Dendritic cell treated with granulocyte-macrophage colony-stimulating factor and Interleukin-4, amounts not matched to agents 40 ng/mL and 50 ng/mL, for 4 days (primary cell): Measurements from ENCODE around the gene TFPI2.

ENCODE experiments used
- H3K27ac Mint-ChIP-seq: one replicate; pipeline ENCODE4 v1.8.0; 2022; ENCODE audit warnings: mild to moderate bottlenecking, mixed read lengths
- H3K27me3 Mint-ChIP-seq: one replicate; pipeline ENCODE4 v1.8.0; 2022; ENCODE audit warnings: mild to moderate bottlenecking, mixed read lengths
- H3K36me3 Mint-ChIP-seq: one replicate; pipeline ENCODE4 v1.8.0; 2022; ENCODE audit warnings: low read depth, mixed read lengths
- H3K4me1 Mint-ChIP-seq: one replicate; pipeline ENCODE4 v1.8.0; 2022; ENCODE audit warnings: low read depth, mixed read lengths
- H3K4me3 Mint-ChIP-seq: one replicate; pipeline ENCODE4 v1.8.0; 2022; ENCODE audit warnings: mild to moderate bottlenecking, moderate library complexity, mixed read lengths
- H3K9me3 Mint-ChIP-seq: one replicate; pipeline ENCODE4 v1.8.0; 2022; ENCODE audit warnings: mixed read lengths
- intact Hi-C: fragments of 100-400 bp; cut with micrococcal nuclease; formaldehyde crosslinking; loops from one replicate; pipeline ENCODE4 v1.15.0; 2022

The TFPI2 gene

DNA sequence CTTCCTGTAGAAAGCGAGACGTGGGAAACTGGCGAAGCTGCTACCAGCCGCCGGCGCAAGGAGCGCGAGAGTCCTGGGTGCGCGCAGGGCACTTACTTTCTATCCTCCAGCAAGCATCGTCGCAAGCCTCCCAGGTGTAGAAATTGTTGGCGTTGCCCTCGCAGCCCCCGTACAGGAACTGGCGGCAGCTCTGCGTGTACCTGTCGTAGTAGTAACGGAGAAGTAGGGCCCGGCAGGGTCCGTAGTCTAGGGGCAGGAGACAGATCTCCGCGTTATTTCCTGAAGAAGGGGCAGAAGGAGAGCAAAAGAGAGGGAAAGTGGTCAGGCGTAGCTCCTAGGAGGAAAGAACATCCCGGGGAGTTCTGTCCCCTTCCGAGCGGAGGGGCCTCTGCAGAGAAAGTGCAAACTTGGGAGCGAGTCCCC lies 501 bp downstream of the TFPI2 start:
- no peak overlapping the region for H3K4me3 Mint-ChIP-seq
- intact Hi-C loops, result no loop called here
- peaks cover 43% of the 10 kb centered on the region for H3K27me3 Mint-ChIP-seq
- H3K27ac Mint-ChIP-seq, result no peak overlapping the region
- H3K9me3 Mint-ChIP-seq, result no peaks in the 10 kb centered on the region
- H3K4me1 Mint-ChIP-seq, result peaks cover 6% of the 10 kb centered on the region
- no peaks in the 10 kb centered on the region for H3K36me3 Mint-ChIP-seq

DNA sequence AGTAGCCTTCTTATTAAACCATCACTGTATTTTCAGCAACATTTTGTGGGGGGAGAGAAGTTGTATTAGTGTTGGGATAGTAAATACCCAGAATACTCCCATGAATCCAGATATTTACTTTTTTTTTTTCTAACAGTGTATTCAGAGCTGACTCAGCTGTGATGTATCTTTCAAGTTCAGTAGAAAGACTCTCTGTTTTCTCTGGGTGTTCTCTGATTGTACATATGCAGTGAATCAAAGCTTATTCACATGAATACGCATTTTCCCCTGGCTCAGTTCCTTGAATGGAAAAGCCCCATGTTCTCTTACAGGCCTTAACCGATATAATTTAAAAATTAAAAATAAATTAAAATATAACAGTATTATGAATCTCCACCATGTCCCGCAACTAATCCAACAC lies 1.3 kb downstream of the TFPI2 start:
- intact Hi-C loops, result no loop called here
- peaks cover 41% of the 10 kb centered on the region for H3K27me3 Mint-ChIP-seq
- H3K4me1 Mint-ChIP-seq, result peaks cover 6% of the 10 kb centered on the region
- H3K9me3 Mint-ChIP-seq, result no peaks in the 10 kb centered on the region
- H3K27ac Mint-ChIP-seq, result no peak overlapping the region
- no peaks in the 10 kb centered on the region for H3K36me3 Mint-ChIP-seq
- no peak overlapping the region for H3K4me3 Mint-ChIP-seq

DNA sequence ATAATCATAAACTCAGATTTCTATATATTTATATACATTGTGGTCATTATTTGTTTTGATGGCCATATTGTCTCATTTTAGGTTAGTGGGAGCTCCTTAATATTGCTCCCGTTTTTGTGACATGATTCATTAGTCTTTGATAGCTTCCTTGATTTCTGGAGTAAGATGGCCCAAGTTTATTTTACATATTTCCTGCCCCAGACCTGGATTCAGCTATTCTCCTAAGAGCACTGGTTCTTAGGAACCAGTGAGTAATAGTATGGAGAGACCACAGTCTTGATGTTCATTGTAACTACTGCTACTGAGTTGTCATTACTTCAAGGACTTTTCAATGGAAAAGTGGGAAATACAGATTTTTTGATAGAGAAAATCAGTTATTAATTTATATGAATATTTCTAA lies 6.0 kb downstream of the TFPI2 start:
- Mint-ChIP-seq H3K4me1 (no peaks in the 10 kb centered on the region), H3K4me3 (no peak overlapping the region), H3K27me3 (peaks cover 15% of the 10 kb centered on the region), H3K9me3 (no peaks in the 10 kb centered on the region), H3K36me3 (no peaks in the 10 kb centered on the region), H3K27ac (no peak overlapping the region)
- intact Hi-C loops, result no loop called here

DNA sequence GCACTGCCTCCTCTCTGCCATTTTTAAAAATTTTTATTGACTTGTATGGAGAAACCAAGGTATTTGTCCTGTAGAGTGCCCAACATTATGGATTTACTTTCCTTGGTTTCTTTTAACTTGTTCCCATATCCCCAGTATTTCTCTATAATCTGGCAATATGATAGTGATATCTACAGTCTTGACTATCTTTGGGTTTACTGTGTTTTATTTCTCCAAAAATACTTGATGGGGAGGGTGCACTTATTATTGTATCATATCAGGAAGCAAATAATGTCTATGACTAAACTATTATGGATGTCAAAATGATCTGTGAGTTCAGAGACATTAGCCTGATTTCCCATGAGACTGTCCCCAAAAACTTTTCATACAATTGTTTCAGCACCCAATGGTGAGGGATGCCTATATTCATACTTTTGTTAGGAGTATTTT lies 6.6 kb downstream of the TFPI2 start:
- Mint-ChIP-seq H3K9me3 (no peaks in the 10 kb centered on the region), H3K4me3 (no peak overlapping the region), H3K27me3 (peaks cover 8% of the 10 kb centered on the region), H3K27ac (no peak overlapping the region), H3K4me1 (no peaks in the 10 kb centered on the region), H3K36me3 (no peaks in the 10 kb centered on the region)
- intact Hi-C loops, result no loop called here

DNA sequence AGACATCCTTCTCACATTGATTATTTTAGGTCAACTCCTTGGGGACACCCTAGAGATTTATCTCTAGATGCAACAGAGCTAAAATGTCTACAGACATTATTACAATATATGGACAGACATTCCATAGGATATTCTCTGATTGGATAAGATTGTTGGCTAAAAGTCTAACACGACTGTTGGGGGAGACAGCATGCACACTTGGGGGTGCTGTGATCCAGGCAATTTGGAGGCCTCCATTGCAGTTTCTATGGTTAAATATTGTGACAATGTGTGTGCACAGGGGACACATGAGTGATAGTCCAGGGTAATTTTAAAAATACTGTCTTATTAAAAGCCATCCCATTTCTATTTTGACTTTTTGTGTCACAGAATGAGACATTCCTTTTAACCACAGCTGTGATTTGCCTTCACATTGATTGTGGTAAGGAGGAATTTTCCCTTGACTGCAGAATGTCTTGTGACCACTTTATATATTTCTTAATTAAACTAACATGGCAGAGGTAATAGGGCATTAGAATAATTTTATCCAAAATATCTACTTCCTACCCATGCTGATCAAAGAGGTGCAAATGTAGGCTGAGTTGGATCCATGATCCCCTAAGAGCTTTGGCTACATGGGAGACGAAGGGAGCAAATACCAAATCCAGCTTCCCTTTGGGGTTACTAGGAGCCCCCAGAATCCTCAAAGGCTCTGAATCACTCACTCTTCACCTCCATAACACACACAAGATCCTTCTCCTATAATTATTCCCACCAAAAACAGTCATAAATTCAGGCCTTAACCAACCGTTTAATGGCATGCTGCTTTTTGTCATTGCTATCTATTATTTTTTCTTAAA lies 7.3 kb downstream of the TFPI2 start:
- intact Hi-C loops, result no loop called here
- H3K27ac Mint-ChIP-seq, result no peak overlapping the region
- H3K4me3 Mint-ChIP-seq, result no peak overlapping the region
- H3K27me3 Mint-ChIP-seq, result peaks cover 4% of the 10 kb centered on the region
- no peaks in the 10 kb centered on the region for H3K9me3 Mint-ChIP-seq
- H3K4me1 Mint-ChIP-seq, result no peaks in the 10 kb centered on the region
- no peaks in the 10 kb centered on the region for H3K36me3 Mint-ChIP-seq

DNA sequence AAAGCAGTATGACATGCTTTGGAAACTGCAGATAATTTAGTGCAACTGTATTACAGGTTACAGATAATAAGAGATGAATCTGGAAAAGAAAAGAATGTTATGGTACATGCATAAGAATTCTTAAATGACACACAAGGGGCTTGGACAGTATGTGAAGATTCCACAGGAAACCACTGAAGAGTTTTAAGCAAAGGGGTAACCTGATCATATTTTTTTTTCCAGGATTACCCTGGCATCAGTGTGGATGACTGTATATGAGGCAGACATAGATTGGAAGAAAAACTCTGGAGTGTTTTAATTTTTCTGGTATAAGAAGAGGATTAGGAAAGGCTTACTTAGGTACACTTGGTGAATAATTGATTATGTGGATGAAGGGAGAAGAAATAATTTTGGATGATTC lies 8.1 kb downstream of the TFPI2 start:
- H3K27me3 Mint-ChIP-seq, result peaks cover 2% of the 10 kb centered on the region
- intact Hi-C loops, result no loop called here
- H3K36me3 Mint-ChIP-seq, result no peaks in the 10 kb centered on the region
- no peaks in the 10 kb centered on the region for H3K9me3 Mint-ChIP-seq
- no peak overlapping the region for H3K27ac Mint-ChIP-seq
- no peak overlapping the region for H3K4me3 Mint-ChIP-seq
- H3K4me1 Mint-ChIP-seq, result no peaks in the 10 kb centered on the region

DNA sequence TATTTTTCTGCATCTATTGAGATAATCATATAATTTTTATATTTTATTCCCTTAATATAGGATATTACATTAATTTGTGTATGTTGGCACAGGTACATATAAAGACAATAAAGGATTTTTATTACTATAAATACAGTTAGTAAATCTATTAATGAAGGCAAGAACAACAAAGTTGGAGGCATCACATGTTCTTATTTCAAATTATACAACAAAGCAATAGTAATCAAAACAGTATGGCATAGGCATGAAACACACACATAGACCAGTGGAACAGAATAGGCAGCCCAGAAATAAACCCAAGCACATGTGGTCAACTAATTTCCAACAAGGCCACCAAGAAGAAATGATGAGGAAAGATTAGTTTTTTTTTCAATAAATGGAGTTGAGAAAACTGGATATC lies 11.2 kb downstream of the TFPI2 start:
- H3K27me3 Mint-ChIP-seq, result no peaks in the 10 kb centered on the region
- no peaks in the 10 kb centered on the region for H3K36me3 Mint-ChIP-seq
- H3K27ac Mint-ChIP-seq, result no peak overlapping the region
- H3K4me1 Mint-ChIP-seq, result no peaks in the 10 kb centered on the region
- H3K4me3 Mint-ChIP-seq, result no peak overlapping the region
- no peaks in the 10 kb centered on the region for H3K9me3 Mint-ChIP-seq
- intact Hi-C loops, result no loop called here

DNA sequence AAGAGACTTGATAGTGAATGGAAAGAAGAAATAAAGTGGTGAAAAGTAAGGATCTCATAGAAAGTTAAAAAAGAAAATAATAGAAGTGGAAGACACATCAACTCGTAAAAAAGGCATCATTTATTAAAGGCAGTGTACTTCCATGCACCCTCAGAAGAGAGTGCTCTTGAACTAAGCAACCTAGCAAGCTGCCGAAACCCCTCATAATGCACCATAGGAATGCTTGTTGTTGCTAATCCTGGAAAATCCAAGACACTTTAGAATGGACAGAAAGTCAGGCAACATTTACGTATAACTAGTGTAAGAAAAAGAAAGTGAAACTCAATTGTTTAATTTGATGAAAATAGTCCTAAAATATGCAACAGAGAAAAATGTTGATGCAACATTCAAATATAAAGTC lies 12.8 kb downstream of the TFPI2 start:
- no peaks in the 10 kb centered on the region for H3K4me1 Mint-ChIP-seq
- H3K4me3 Mint-ChIP-seq, result no peak overlapping the region
- H3K27ac Mint-ChIP-seq, result no peak overlapping the region
- no peaks in the 10 kb centered on the region for H3K36me3 Mint-ChIP-seq
- intact Hi-C loops, result no loop called here
- H3K9me3 Mint-ChIP-seq, result no peaks in the 10 kb centered on the region
- no peaks in the 10 kb centered on the region for H3K27me3 Mint-ChIP-seq

DNA sequence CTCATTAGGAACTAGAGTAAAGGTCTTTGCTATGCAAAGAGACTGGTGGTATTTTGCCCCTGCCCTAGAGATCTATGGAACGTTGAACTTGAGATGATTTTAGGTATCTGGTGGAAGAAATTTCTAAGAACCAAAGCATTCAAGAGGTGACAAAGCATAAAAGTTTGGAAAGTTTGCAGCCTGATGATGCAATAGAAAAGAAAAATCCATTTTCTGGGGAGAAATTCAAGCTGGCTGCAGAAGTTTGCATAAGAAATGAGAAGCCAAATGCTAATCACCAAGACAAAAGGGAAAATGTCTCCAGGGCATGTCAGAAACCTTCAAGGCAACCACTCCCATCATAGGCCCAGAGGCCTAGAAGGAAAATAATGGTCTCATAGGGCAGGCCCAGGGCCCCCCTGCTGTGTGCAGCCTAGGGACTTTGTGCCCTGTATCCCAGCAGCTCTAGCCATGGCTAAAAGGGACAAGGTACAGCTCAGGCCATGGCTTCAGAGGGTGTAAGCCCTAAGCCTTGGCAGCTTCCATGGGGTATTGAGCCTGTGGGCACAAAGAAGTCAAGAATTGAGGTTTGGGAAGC lies 16.5 kb downstream of the TFPI2 start:
- intact Hi-C loops, result no loop called here
- Mint-ChIP-seq H3K4me1 (no peaks in the 10 kb centered on the region), H3K4me3 (no peak overlapping the region), H3K36me3 (no peaks in the 10 kb centered on the region), H3K27ac (no peak overlapping the region), H3K9me3 (no peaks in the 10 kb centered on the region), H3K27me3 (no peaks in the 10 kb centered on the region)

DNA sequence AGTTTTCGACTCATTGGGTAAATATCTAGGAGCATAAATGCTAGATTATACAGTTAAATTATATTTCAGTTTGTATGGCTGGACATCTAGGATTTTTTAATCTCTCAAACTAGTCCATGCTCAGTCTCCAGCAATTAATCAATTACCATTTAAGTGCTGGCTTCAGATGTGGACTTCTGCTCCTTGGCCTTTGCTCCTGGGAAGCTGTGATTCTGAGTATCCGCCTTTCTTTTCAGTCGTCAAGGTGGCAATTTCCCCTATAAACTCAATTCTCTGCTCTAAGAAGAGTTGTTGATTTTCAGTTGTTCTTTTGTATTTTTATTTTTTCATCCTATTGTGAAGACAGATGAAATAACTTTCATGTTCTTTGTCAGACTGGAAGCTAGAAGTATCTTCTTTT lies 23.7 kb downstream of the TFPI2 start:
- intact Hi-C loops, result no loop called here
- no peak overlapping the region for H3K4me3 Mint-ChIP-seq
- H3K9me3 Mint-ChIP-seq, result no peaks in the 10 kb centered on the region
- H3K4me1 Mint-ChIP-seq, result no peaks in the 10 kb centered on the region
- H3K27ac Mint-ChIP-seq, result no peak overlapping the region
- no peaks in the 10 kb centered on the region for H3K27me3 Mint-ChIP-seq
- no peaks in the 10 kb centered on the region for H3K36me3 Mint-ChIP-seq

DNA sequence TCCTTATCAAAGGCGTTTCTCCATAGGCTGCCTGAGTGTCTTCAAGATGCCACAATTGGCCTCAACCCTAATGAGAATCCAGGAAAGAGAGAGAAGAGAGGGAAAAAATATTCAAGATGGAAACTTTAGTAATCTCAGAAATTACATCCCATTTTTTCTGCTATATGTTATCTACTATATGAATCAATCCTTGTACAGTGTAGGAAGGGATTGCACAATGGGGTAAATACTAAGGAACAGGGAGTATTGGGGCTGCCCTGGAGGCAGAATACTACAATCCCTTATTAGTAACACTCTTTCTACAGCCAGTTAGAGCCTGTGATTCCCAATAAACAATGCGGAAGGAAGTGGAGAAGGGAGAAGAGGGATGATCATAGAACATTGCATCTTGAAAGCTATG lies 27.9 kb downstream of the TFPI2 start:
- Mint-ChIP-seq H3K4me1 (no peaks in the 10 kb centered on the region), H3K9me3 (no peaks in the 10 kb centered on the region), H3K27ac (no peak overlapping the region), H3K4me3 (no peak overlapping the region), H3K36me3 (no peaks in the 10 kb centered on the region), H3K27me3 (no peaks in the 10 kb centered on the region)
- intact Hi-C loops, result no loop called here

DNA sequence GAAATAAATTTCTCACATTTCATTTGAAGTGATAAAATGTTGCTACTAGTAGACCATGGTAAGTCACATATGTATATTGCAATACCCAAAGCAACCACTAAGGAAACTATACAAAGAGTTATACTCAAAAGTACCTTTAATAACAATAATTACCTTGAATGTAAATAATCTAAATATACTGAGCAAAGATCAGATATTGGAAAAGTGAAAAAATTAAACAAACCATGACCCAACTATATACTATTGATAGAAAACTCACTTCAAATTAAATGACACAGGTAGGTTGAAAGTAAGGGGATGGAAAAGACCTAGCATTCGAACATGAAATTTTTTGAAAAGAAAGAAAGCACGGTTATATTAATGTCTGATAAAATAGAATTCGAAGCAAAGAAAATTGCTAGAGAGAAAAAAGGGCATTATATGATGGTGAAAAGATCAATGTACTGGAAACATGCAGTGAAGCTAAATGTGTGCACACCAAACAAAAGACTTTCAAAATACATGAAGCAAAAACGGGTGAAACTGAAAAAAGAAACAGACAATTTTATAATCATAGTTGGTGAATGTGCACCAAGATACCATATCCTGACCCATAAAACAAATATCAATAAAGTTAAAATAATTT lies 29.1 kb downstream of the TFPI2 start:
- Mint-ChIP-seq H3K27me3 (no peaks in the 10 kb centered on the region), H3K4me1 (no peaks in the 10 kb centered on the region), H3K4me3 (no peak overlapping the region), H3K27ac (no peak overlapping the region), H3K9me3 (no peaks in the 10 kb centered on the region), H3K36me3 (no peaks in the 10 kb centered on the region)
- intact Hi-C loops, result no loop called here

DNA sequence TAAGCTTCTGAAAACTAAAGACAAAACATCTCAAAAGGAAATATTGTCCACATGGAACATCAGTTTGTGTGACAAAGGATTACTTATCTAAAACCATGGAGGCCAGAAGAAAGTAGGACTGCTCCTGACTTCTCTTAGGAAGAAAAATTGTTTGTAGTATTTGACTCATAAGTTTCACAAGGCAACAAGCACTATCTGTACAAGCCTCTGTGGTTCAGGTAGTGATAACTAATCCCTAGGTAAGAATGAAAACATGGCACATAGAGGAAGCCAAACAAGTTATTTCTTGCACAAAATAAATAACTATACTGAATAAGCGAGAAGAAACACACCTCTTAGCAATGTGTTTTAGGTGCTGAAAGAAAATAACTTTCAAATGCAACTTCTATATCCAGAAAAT lies 30.3 kb downstream of the TFPI2 start:
- no peaks in the 10 kb centered on the region for H3K27me3 Mint-ChIP-seq
- H3K36me3 Mint-ChIP-seq, result no peaks in the 10 kb centered on the region
- no peak overlapping the region for H3K4me3 Mint-ChIP-seq
- H3K27ac Mint-ChIP-seq, result no peak overlapping the region
- no peaks in the 10 kb centered on the region for H3K9me3 Mint-ChIP-seq
- intact Hi-C loops, result no loop called here
- no peaks in the 10 kb centered on the region for H3K4me1 Mint-ChIP-seq

DNA sequence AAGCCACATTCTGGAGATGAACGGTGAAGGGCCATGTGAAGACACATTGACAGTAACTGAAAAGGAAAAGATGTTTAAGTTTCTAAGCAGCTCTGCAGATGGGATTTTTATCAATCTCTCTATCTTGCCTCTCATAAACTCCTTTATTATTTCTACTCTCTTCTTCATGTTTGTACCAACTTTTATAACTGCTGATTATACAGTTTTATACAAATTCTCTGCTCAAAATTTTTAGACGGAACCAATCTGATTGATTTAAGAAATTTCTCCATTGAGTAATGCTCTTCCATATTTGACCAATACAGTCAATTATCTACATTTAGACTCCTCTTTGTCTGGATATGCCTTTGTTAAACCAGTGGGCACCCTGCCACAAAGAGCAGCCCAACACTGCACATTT lies 31.7 kb downstream of the TFPI2 start:
- Mint-ChIP-seq H3K36me3 (no peaks in the 10 kb centered on the region), H3K4me3 (no peak overlapping the region), H3K27me3 (no peaks in the 10 kb centered on the region), H3K4me1 (no peaks in the 10 kb centered on the region), H3K27ac (no peak overlapping the region), H3K9me3 (no peaks in the 10 kb centered on the region)
- intact Hi-C loops, result no loop called here
